Neural progenitor cell (in vitro differentiated cells): ENCODE results near the gene CDH12.

Source experiments
- EZH2 ChIP-seq: fragments of 200-600 bp; sonication (generic); IDR thresholded peaks from 2 replicates; pipeline ENCODE4 v1.6.1; 2017; ENCODE audit warnings: antibody characterized with exemption, mild to moderate bottlenecking, moderate library complexity
- EZH2phosphoT487 ChIP-seq: fragments of 200-600 bp; sonication (generic); IDR thresholded peaks from 2 replicates; pipeline ENCODE4 v1.6.1; 2017; ENCODE audit warnings: antibody characterized with exemption
- TF ChIP-seq, protein P1 (sequence below): fragments of 200-600 bp; sonication (generic); IDR thresholded peaks from 2 replicates; pipeline ENCODE4 v1.5.1; 2017; ENCODE audit warnings: antibody characterized with exemption, mild to moderate bottlenecking

DNA sequence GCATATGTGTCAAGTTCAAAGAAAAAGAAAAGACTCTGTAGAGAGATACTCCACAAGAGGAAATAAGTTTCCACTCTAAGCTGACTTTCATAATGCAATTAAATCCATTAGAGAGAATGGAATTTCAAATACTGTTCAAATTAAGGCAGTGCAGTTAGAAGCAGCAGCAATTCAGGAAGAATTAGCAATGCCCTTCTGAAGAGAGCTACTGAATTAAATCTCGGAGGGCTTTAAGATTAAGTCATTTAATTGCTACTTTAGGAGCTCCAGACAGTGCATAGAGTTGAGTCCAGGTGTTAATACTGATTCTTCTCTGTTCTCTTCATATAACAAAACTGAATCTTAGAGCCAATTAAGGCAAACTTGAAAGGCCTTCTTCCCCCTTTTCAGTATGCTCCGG, 8.5 kb downstream of the CDH12 start:
- TF ChIP-seq, protein P1, sequence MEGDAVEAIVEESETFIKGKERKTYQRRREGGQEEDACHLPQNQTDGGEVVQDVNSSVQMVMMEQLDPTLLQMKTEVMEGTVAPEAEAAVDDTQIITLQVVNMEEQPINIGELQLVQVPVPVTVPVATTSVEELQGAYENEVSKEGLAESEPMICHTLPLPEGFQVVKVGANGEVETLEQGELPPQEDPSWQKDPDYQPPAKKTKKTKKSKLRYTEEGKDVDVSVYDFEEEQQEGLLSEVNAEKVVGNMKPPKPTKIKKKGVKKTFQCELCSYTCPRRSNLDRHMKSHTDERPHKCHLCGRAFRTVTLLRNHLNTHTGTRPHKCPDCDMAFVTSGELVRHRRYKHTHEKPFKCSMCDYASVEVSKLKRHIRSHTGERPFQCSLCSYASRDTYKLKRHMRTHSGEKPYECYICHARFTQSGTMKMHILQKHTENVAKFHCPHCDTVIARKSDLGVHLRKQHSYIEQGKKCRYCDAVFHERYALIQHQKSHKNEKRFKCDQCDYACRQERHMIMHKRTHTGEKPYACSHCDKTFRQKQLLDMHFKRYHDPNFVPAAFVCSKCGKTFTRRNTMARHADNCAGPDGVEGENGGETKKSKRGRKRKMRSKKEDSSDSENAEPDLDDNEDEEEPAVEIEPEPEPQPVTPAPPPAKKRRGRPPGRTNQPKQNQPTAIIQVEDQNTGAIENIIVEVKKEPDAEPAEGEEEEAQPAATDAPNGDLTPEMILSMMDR = no peak
- TF ChIP-seq EZH2phosphoT487 (no peak), EZH2 (no peak)
